ENCODE data around the gene MRPS24.
A peak's percentile ranks its signal among the peaks of the same experiment; 100 is the strongest.

MRPS24 gene

DNA sequence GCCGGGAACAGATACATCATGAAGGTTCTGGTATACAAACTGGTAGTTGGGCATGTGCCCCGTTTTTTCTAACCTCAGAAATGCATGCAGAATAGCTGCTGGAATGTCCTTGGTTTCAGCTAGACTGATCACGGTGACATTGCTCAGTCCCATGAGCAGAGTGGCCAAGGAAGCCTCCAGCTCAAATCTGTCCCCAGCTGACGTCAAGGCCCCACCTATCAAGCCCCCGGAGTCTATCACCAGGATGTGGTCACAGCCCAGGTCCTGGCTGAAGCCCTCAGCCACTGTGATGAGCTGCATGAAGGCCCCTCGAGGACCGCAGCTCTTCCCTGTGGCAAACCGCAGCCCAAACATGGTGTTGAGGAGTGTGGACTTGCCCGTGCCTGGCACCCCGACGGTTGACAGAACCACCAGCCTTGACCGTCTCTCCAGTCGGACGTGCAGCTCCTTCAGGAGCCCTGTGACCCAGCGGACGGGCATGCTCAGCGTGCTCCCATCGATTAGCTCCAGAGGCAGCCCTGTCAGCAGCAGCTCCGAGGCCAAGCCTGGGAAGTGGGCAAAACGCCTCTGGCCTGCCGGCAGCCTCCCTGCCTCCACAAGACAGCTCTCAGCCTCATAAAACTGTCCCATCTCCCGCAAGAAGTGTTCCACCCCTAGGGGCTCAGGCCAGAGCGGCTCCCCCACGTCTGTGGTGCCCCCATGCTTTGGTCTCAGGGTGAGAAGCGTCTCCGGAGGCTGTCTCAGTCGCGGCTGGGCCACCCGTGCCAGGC lies 7.8 kb upstream of the MRPS24 start:
- no peak for DNase-seq

DNA sequence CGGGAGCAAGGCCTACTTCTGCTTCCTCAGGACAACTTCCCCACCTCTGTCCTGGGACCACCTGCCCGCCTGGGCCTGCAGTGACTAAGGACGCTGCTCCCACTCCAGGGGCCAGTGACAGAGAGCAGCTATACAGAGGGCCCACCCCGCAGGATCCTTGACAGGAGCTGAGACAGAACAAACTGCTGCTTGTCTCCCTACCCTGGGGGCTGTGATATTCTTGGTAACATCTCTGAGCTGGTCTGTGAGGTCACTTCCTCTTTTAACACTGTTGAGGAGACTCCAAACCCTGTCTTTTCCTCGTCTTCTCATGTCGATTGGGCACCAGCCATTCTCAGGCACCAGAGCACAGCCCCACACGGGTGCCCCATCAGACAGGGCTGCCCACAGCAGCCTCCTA lies 6.9 kb upstream of the MRPS24 start:
- DNase-seq = no peak

DNA sequence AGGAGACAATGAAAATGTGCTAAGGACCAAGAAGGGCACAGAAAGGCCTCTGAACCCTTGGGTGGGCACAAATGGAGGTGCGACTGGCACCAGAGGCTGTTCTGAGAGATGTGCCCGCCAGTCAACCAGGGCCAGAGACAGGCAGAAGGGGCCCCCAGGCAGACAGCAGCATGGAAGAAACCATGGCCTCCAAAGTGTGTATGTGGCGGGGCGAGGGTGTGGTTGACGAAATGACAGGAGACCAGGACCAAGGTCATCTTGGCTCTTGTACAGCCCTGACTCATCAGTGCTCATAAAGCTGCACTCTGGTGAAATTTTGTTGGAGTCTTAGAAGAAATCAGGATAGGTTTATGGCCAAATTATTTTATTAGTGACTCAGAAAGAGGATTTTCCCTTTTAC lies 4.0 kb upstream of the MRPS24 start:
- no peak for DNase-seq

DNA sequence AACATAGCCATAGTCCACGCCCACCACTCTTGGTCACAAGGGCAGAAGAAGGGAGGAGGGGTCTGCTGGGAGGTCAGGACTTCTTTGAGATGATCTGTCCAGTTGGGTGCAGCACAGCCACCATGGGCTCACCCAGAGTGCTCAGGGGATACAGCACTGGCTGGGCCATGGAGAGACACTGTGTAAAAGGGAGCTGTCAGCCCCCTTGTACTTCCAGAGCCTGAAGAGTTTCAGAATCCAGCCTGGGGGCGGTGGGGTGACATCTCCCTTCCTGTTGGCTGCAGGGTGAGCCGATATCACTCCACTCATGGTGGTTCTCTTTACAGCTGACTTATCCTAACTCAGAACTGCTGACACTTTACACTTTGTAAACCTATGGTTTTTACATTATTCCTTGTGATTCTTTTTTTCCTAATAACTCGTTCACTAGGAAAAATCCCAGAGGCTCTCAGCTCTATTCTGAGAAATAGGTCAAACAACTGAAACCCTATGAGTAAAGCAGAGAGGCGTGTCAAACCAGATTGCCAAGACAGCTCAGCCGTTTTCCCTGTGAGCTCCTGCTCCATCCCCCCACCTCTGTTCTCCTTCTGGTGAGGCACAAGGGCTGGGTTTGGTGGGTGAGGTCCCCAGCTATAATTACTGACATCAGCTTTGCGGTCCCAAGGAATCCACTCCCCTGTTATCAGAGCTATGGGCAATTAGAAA lies 3.2 kb upstream of the MRPS24 start:
- no peak for DNase-seq

DNA sequence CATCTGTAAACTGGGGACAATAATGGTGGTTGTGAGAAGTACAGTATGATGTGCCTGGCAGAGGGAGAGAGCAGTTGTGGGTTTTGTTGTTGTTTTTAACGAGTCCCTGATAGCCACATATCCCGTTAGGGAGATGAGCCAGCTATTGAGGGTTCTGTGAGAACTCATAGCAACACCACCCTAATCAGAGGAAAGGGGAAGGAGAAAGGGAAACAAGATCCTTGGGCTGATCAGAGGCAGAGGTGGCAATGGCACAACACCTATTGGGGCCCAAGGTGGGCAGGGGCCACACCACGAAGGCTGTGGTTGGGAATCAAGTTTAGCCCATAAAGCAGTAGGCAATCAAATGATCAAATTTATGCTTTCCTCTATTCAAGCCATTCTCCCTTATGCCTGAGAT lies 1.7 kb upstream of the MRPS24 start:
- DNase-seq = no peak

DNA sequence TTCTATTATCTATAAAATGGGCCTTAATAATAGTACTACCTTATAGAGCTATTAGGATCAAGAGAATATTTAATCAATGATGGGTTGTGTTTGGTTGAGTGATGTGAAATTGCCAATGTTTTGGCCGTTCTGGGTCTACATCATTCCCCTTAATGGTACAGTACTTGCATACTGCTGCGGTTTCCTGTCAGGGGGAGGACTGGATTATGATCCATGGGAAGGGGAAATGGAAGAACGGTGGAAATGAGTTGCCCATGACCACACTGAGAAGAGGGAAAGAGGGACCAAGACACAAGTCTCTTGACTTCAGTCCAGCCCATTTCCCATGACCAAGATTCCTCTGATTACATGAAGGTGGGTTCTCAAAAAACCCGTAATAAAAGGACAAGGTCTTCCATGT lies 999 bp upstream of the MRPS24 start:
- no peak for DNase-seq

DNA sequence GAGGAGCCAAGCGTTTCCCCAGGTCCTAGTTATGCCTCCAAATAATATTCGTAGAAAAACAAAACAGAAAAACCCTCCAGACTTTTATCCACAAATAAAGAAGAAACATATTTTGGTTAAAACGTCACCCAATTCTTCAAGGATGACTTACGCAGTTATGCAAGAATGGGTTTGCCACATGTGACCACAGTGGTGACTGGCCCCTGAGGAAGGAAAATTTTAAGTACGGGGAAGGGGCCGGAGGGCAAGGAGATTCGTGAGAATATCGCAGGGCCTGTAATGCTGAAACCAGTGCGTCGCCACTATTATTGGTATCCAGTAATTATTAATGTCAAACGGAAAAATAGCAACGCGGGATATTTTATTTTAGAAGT lies 537 bp upstream of the MRPS24 start:
- no peak for DNase-seq

DNA sequence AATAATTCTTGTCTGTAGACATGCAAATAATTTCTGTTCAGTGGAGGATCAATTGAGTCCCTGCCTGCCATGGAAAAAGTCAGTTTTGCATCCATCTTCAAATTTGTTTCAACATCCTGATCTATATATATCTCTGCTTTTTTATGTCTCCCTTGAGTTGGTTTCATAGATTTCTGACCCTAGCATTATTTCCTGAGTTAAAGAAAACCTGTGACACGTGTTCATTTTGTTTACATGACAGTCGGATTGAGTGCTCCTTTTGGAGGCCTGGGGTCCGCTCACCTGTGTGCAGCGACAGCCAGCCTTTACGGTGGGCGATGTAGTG lies 674 bp downstream of the MRPS24 start:
- DNase-seq = no peak

DNA sequence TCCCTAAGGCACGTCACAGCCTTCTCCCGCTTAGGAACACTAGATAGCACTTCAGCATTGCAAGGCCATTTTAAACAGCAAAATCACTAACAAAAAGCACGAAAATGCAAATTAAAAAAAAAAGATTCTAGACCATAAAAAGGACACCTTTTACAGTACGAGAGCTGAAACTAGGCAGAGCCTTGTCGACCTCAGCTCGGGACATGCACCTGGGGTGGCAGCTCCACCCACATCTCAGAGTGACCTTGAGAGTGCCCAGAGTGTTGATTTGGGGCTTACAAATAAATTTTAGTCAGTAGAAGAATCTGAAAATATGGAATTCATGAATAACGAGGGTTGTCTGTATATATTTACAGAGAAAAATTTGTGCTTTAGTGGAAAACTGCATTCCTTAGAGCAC lies 1.1 kb downstream of the MRPS24 start:
- no peak for DNase-seq

DNA sequence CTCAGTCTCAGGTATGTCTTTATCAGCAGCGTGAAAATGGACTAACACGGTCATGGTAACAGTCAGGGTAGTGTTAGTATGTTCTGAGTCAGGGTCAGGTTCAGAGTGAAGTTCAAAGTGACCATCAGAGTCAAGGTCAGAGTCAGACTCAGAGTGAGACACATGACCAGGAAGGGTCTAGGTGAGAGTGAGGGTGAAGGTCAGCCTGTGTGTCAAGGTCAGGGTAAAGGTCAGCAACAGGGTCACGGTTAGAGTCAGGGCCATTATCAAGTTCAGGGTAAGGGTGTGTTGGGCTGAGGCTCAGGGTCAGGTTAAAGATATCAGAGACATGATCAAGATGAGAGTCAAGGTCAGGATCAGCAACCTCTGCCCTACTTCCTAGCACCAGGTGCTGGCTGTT lies 4.0 kb downstream of the MRPS24 start:
- no peak for DNase-seq

DNA sequence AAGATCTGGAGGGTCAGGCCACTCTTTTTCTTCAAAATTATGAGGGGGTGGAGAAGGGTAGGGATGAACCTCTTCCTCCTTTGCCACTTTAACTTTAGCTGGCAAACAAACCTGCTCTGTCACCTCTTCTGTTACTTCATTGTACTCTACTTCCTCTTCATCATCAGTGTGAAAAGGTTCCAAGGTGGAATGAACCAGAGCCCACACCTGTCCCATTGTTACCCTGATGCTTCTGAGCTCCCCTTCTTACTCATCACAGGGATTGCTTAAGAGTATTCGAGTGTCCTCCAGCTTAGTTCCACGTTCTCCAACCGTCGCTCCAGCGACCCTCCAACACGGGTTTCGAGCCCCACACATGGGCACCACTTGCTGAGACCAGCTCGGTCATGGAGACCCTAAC lies 5.2 kb downstream of the MRPS24 start:
- DNase-seq = no peak

DNA sequence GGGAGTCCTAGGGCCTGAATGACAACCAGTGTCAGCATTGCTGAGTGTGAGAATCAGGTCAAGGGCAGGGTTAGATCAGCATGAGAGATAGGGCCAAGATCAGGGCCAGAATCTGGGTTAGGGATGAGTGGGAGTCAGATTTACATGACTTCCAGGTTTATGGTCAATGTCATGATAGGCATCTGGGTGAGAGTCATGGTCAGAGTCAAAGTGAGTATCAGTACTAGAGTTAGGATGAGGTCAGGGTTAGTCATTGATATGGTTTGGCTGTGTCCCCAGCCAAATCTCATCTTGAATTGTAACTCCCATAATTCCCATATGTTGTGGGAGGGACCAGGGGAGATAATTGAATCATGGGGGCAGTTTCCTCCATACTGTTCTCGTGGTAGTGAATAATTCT lies 12.3 kb downstream of the MRPS24 start:
- DNase-seq = no peak

DNA sequence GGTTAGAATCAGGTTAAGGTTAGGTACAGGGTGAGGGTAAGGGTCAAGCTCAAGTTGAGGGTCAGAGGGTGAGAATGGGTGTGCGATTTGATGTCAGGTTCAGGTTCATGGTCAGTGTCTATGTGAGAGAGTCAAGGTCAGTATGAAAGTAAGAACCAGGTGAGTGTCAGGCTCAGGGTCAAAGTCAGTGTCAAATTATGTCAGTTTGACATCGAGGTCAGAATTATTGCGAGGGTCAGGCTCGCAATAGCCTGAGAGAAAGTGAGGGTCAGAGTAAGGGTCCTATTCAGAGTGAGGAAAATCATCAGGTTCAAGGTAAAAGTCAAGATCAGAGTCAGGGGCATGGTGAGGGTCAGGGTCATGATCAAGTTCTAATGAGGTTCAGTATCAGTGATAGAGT lies 13.0 kb downstream of the MRPS24 start:
- DNase-seq = no peak

DNA sequence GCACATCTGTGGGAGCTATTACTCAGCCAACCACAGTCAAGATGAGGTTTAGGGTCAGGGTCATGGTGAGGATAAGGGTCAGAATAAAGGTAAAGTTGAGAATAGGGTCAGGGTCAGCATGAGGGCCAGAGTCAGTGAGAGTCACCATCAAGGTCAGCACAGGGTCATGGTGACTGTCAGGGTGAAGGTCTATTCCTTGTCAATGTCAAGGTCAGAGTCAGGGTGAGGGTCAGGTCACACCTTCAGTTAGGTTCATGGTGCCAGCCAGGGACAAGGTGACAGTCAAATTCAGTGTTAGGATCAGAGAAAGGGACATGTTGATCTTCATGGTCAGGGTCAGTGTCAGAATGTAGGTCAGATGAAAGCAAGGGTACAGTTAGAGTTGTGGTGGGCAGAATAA lies 14.1 kb downstream of the MRPS24 start:
- no peak for DNase-seq

DNA sequence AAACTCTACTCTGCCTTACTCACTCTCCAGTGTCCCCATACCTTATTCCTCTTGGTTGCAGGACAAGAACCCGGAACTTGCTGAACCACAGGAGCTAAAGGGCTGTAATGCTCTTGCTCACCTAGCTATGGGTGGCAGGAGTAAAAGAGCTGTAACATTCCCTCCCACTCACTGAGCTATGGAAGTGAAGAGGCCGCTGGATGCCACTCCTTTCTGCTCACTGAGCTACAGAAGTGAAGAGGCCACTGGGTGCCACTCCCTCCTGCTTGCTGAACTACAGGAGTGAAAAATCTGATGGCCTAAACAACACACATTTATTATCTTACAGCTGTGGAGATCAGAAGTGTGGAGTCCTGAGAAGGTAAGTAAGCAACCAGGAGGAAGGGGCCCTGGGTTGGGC lies 17.5 kb downstream of the MRPS24 start:
- no peak for DNase-seq

DNA sequence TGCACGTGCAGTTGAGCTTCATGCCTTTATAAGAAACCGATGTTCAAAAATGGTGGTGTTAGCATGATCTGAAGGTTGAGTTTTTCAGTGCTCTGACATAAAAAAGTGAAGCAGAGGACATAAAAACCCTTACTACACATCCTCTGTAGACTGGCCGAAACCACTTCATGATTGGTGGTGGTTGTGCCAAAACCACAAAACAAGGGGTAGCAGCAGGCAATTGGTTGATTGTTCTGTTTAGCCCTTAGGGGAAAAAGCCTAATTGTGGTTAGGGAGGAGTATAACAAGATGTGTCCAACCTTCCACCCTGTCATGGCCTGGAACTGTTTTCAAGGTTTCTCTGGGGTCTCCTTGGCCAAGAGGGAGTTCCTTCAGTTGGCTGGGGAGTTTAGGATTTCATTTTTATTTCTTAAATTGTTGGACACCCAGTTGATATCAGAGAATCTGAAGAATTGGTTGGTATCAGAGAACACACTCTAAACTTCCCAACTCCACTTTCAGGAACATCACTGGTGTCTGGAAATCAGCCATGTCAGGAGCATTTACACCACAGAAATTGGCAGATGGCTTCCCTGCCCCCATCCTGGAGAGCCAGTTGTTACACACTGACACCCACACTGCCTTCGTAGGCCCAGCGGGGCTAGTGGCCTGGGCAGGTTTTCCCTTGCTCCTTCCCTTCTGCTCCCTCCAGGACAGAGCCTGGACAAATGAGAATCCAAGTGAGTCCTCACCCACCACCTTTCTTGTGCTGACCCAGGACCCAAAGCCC lies 18.8 kb downstream of the MRPS24 start:
- no peak for DNase-seq

DNA sequence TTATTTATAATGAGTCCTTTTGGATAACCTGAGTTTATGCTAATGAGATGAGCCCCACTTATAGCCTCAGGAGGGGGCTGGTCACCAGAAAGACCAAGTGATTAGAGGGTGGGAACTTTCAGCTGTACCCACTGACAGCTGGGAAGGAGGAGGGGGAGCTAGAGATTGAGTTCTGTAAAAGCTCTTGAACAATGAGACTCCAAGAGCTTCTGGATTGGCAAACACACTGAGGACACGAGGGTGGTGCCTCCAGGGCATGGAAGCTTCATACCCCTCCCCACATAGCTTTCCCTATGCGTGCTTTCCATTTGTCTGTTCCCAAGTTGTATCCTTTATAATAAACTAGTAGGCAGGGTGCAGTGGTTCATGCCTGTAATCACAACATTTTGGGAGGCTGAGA lies 20.3 kb downstream of the MRPS24 start:
- DNase-seq = no peak

DNA sequence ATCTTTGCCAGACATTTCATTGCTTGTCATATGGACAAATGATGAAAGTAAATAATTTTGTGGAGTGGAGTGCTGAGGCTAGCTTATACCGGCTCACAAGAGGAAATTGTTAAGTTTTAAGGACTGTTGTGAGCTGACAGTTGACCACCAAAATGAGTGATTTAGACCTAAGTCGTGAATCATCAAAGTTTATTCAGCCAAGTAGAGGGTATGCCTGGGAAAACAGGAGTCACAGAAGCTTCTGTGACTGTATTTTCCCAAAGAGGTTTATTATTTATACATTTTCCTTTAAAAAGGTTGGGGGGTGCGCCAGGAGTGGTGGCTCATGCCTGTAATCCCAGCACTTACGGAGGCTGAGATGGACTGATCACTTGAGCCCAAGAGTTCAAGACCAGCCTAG lies 21.8 kb downstream of the MRPS24 start:
- DNase-seq = no peak

DNA sequence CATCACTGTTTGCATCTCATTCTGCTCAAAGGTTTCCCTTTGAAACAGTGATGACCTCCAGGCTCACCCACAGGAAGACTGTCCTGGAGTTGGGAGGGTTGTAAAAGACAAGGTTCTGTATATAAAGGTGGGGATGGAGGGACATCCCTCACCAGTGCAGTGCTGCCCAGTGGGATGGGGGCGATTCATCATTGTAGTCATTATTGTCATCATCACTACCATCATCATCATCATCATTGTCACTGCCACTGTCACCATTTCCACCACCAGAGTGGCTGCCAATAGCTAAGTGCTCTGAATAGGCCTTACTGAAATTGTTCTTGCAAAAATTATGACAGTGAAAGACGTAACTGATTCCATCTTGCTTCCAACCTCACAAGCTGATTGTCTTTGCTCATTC lies 24.7 kb downstream of the MRPS24 start:
- DNase-seq = no peak

DNA sequence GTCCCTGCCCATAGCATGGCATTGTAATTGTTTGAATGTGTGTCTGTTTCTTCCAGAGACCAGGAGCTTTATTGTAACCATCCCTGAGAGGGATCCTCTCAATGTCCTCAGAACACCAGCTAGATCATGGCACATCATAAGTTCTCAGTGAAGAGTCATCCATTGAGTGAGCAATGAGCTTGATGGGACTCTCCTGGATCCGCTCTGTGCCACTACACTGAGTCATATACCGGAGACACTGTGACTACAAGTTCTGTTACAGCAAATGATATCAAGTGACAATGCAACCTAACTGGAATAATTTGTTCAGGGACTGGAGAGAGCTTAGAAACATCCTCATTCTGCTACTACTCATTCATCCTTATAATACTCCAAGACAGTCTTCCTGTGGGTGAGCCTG lies 25.1 kb downstream of the MRPS24 start:
- DNase-seq = no peak

DNA sequence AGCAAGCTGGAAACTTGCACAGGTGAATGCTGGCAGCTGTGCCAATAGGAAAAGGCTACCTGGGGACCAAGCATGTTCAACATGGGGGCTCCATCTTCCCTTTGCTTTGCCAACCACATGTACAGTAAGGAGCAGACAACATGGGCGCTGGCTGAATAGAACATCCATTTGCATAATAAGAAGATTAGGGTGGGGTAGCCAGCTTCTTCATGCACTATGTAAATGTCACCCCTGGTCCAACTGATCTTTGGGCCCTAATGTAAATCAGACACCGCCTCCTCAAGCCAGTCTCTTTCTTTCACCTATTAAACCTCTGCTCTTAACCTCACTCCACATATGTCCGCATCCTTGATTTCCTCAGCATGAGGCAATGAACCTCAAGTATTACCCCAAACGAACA lies 26.0 kb downstream of the MRPS24 start:
- DNase-seq = no peak

DNA sequence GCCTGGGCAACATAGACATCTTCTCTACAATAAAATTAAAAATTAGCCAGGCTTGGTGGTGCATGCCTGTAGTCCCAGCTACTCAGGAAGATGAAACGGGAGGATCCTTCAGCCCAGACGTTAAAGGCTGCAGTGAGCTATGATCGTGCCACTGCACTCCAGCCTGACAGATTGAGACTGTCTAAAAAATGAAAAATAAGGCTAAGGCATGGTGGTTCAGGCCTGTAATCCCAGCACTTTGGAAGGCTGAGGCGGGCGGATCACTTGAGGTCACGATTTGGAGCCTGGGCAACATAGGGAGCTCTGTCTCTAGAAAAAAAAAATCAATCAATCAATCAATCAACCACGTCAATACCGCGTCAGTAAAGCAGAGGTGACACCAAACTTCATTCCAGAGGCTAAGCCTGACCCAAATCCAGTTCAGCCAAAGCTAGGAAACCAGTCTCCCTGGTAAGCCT lies 31.1 kb downstream of the MRPS24 start:
- no peak for DNase-seq

DNA sequence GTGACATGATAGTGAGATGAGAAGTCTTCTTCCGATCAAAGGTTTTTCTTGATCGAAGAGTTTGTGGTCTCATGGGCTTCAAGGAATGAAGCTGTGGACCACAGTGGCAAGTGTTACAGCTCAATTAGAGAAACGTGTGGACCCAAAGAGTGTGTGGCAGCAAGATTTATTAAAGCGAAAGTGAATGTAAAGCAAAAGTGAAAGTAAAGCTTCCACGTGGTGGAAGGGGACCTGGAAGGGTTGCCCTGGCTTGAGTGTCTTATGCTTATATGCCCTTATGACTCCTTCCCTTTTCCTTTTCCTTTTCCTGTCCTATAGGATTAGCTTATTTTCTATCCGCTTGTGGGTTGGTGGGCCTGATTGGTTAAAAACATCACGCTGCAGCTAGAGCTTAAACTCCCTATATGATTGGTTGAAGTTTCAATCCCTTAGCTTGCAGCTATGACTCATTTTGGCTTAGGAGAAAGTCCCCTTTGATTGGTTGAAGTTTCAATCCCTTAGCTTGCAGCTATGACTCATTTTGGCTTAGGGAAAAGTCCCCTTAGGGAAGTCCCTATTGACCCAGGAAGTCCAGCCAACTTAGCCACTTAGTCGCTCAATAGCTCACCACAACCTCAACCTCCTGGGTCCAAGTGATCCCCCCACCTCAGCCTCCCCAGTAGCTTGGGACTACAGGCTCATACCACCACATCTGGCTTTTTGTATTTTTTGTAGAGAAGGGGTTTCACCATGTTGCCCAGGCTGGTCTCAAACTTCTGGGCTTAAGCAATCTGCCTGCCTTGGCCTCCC lies 34.7 kb downstream of the MRPS24 start:
- peak; percentile 26 for DNase-seq
